Naive thymus-derived CD4-positive, alpha-beta T cell (primary cell): Measurements from ENCODE around the gene OSBPL10. TPM values are rescaled to one million over a fixed set of nuclear protein-coding genes. Genes with fewer than 3 reads are reported as not detected.

ENCODE experiments used
- ATAC-seq: fragments of 150-1000 bp; cut with Tn5 transposase; 2 replicates; pipeline ENCODE4 v1.10.0; 2021; ENCODE audit warnings: mild to moderate bottlenecking, moderate library complexity
- CTCF ChIA-PET: fragments of 350-600 bp; sonication (Branson Sonifier 250); formaldehyde crosslinking; loops from one replicate; lab custom pipeline; 2021; ENCODE audit warnings: antibody characterized with exemption; lab: Charles Lee
- POLR2A ChIA-PET: fragments of 350-600 bp; sonication (Branson Sonifier 250); formaldehyde crosslinking; loops from one replicate; lab custom pipeline; 2021; ENCODE audit warnings: antibody characterized with exemption, inconsistent platforms; lab: Charles Lee
- DNase-seq, 9 donors: peaks; one replicate each; pipeline versions ENCODE4 v3.0.0 to v3.0.0-alpha.2; 2020 to 2022; ENCODE audit warnings: mixed read lengths in 1 of 9
- H3K27ac ChIP-seq: one replicate; pipeline ENCODE4 v1.7.0; 2013; ENCODE audit warnings: mild to moderate bottlenecking, low read depth, low read length, moderate library complexity
- H3K27me3 ChIP-seq, 2 donors: one replicate each; pipeline ENCODE4 v1.7.0; 2013; ENCODE audit warnings: low read length in 2 of 2, mild to moderate bottlenecking in 2 of 2, moderate library complexity in 2 of 2; ENCODE audit not compliant: control insufficient read depth in 2 of 2, insufficient read depth in 2 of 2
- H3K36me3 ChIP-seq, 3 experiments: 1 replicate in 2 of 3; 2 replicates in 1 of 3; pipeline ENCODE4 v1.7.0; 2013; ENCODE audit warnings: low read length in 3 of 3, mild to moderate bottlenecking in 3 of 3, moderate library complexity in 1 of 3; ENCODE audit not compliant: insufficient read depth in 3 of 3, control insufficient read depth in 2 of 3
- H3K4me1 ChIP-seq, 2 donors: one replicate each; pipeline ENCODE4 v1.7.0; 2013; ENCODE audit warnings: low read length in 2 of 2, mild to moderate bottlenecking in 2 of 2, moderate library complexity in 1 of 2; ENCODE audit not compliant: control insufficient read depth in 2 of 2, insufficient read depth in 2 of 2
- H3K4me3 ChIP-seq: 2 replicates; pipeline ENCODE4 v1.7.0; 2013; ENCODE audit warnings: mild to moderate bottlenecking, low read length
- H3K9me3 ChIP-seq, 3 experiments: 1 replicate in 2 of 3; 2 replicates in 1 of 3; pipeline ENCODE4 v1.7.0; 2013; ENCODE audit warnings: low read length in 3 of 3; ENCODE audit not compliant: control insufficient read depth in 2 of 3
- H3K27ac Mint-ChIP-seq, 9 donors: one replicate each; pipeline ENCODE4 v1.8.0; 2020 to 2022; ENCODE audit warnings: mixed read lengths in 9 of 9, mild to moderate bottlenecking in 8 of 9, moderate library complexity in 5 of 9, inconsistent platforms in 2 of 9
- H3K27me3 Mint-ChIP-seq, 5 donors: one replicate each; pipeline ENCODE4 v1.8.0; 2021 to 2022; ENCODE audit warnings: mixed read lengths in 5 of 5, mild to moderate bottlenecking in 1 of 5
- H3K36me3 Mint-ChIP-seq, 5 donors: one replicate each; pipeline ENCODE4 v1.8.0; 2020 to 2022; ENCODE audit warnings: mixed read lengths in 5 of 5, mild to moderate bottlenecking in 3 of 5, inconsistent platforms in 1 of 5
- H3K4me1 Mint-ChIP-seq, 7 donors: one replicate each; pipeline ENCODE4 v1.8.0; 2020 to 2022; ENCODE audit warnings: mixed read lengths in 7 of 7, mild to moderate bottlenecking in 3 of 7, inconsistent platforms in 1 of 7
- H3K4me3 Mint-ChIP-seq, 10 donors: one replicate each; pipeline ENCODE4 v1.8.0; 2020 to 2022; ENCODE audit warnings: mild to moderate bottlenecking in 10 of 10, mixed read lengths in 10 of 10, moderate library complexity in 6 of 10, inconsistent platforms in 2 of 10
- H3K9me3 Mint-ChIP-seq, 11 donors: one replicate each; pipeline ENCODE4 v1.8.0; 2020 to 2022; ENCODE audit warnings: mixed read lengths in 11 of 11, mild to moderate bottlenecking in 4 of 11, inconsistent platforms in 1 of 11, moderate library complexity in 1 of 11
- intact Hi-C, 2 donors: fragments of 100-400 bp; cut with micrococcal nuclease; formaldehyde crosslinking; loops; one replicate each; pipeline ENCODE4 v1.15.1; 2023
- polyA plus RNA-seq, 2 donors: library from polyadenylated mRNA; unstranded; fragments of 300-500 nt; fragmentation: Illumina TruSeq; gene quantifications; one replicate each; pipeline ENCODE4 v1.2.3, GENCODE V29; 2021
- total RNA-seq, 6 experiments: library from RNA in 5 of 6; stranded (reverse) in 5 of 6; gene quantifications; 1 replicate in 5 of 6; 2 replicates in 1 of 6; pipeline ENCODE4 v1.2.3 and lab custom pipeline; 2021 to 2026

OSBPL10 gene
- total and polyA plus RNA-seq, 7 experiments from 2014 or later = 0.15 to 6.8 (median 0.59) TPM

GRCh38 chr3:31709005-31709404, 272.1 kb downstream of the OSBPL10 start:
- Histone ChIP-seq H3K9me3 (no peaks in the 10 kb centered on the region), H3K36me3 (no peaks in the 10 kb centered on the region), H3K27ac (no peak overlapping the region), H3K27me3 (peaks cover 0 to 3% of the 10 kb centered on the region in 2 donors), H3K4me3 (no peak overlapping the region), H3K4me1 (no peaks in the 10 kb centered on the region)
- ATAC-seq (no peak), DNase-seq (no peak)
- H3K4me3 Mint-ChIP-seq = no peak overlapping the region
- intact Hi-C loops = no loop called here
- ChIA-PET CTCF (no interaction called here), POLR2A (no interaction called here)
- no peak overlapping the region for H3K27ac Mint-ChIP-seq
- H3K4me1 Mint-ChIP-seq = peaks cover 0 to 7% (median 0%) of the 10 kb centered on the region in 7 donors
- H3K27me3 Mint-ChIP-seq = peaks cover 0 to 12% (median under 1%) of the 10 kb centered on the region in 5 donors
- peaks cover 0 to 5% (median 2%) of the 10 kb centered on the region in 11 donors for H3K9me3 Mint-ChIP-seq
- H3K36me3 Mint-ChIP-seq = peaks cover 0 to 6% (median 0%) of the 10 kb centered on the region in 5 donors

GRCh38 chr3:31707286-31707685, 273.8 kb downstream of the OSBPL10 start:
- Histone ChIP-seq H3K4me1 (no peaks in the 10 kb centered on the region), H3K27ac (no peak overlapping the region), H3K9me3 (no peaks in the 10 kb centered on the region), H3K36me3 (no peaks in the 10 kb centered on the region), H3K4me3 (no peak overlapping the region), H3K27me3 (peaks cover 0 to 3% of the 10 kb centered on the region in 2 donors)
- H3K27ac Mint-ChIP-seq = no peak overlapping the region
- H3K4me3 Mint-ChIP-seq = no peak overlapping the region
- POLR2A ChIA-PET = no interaction called here
- H3K4me1 Mint-ChIP-seq = peaks cover 0 to 7% (median 0%) of the 10 kb centered on the region in 7 donors
- CTCF ChIA-PET = no interaction called here
- peaks cover 0 to 25% (median 3%) of the 10 kb centered on the region in 5 donors for H3K27me3 Mint-ChIP-seq
- H3K36me3 Mint-ChIP-seq = peaks cover 0 to 4% (median 0%) of the 10 kb centered on the region in 5 donors
- ATAC-seq = no peak
- DNase-seq = no peak
- H3K9me3 Mint-ChIP-seq = peaks cover 0 to 2% (median 0%) of the 10 kb centered on the region in 11 donors
- intact Hi-C loops = no loop called here

- CTCF ChIA-PET = no interaction called here
- intact Hi-C loops = no loop called here
- DNase-seq (no peak), ATAC-seq (no peak)
- H3K9me3 Mint-ChIP-seq = no peaks in the 10 kb centered on the region
- peaks cover 0 to 4% (median 0%) of the 10 kb centered on the region in 5 donors for H3K36me3 Mint-ChIP-seq
- POLR2A ChIA-PET = no interaction called here
- Histone ChIP-seq H3K4me3 (no peak overlapping the region), H3K27me3 (peaks cover 0 to 3% of the 10 kb centered on the region in 2 donors), H3K36me3 (no peaks in the 10 kb centered on the region), H3K9me3 (no peaks in the 10 kb centered on the region), H3K4me1 (no peaks in the 10 kb centered on the region), H3K27ac (no peak overlapping the region)
- peaks cover 0 to 29% (median 8%) of the 10 kb centered on the region in 5 donors for H3K27me3 Mint-ChIP-seq
- H3K4me1 Mint-ChIP-seq = peaks cover 0 to 7% (median 0%) of the 10 kb centered on the region in 7 donors
- H3K4me3 Mint-ChIP-seq = no peak overlapping the region
- no peak overlapping the region for H3K27ac Mint-ChIP-seq
These were observed 275.3 kb downstream of the OSBPL10 start for GRCh38 chr3:31705736-31706135.

- intact Hi-C loops = no loop called here
- no peaks in the 10 kb centered on the region for H3K9me3 Mint-ChIP-seq
- DNase-seq (no peak), ATAC-seq (peak; percentile 49)
- Histone ChIP-seq H3K36me3 (no peaks in the 10 kb centered on the region), H3K9me3 (no peaks in the 10 kb centered on the region), H3K27me3 (peaks cover 0 to 3% of the 10 kb centered on the region in 2 donors), H3K4me1 (no peaks in the 10 kb centered on the region), H3K4me3 (no peak overlapping the region), H3K27ac (no peak overlapping the region)
- H3K36me3 Mint-ChIP-seq = peaks cover 0 to 4% (median 0%) of the 10 kb centered on the region in 5 donors
- ChIA-PET CTCF (no interaction called here), POLR2A (no interaction called here)
- peaks cover 0 to 29% (median 8%) of the 10 kb centered on the region in 5 donors for H3K27me3 Mint-ChIP-seq
- H3K27ac Mint-ChIP-seq = no peak overlapping the region
- H3K4me1 Mint-ChIP-seq = peaks cover 0 to 7% (median 0%) of the 10 kb centered on the region in 7 donors
- H3K4me3 Mint-ChIP-seq = peak overlapping the region in 1 of 10 donors; percentile 1
These were observed 276.4 kb downstream of the OSBPL10 start for GRCh38 chr3:31704591-31705179.

- Histone ChIP-seq H3K4me3 (no peak overlapping the region), H3K9me3 (no peaks in the 10 kb centered on the region), H3K4me1 (no peaks in the 10 kb centered on the region), H3K27ac (no peak overlapping the region), H3K27me3 (peaks cover 0 to 3% of the 10 kb centered on the region in 2 donors), H3K36me3 (no peaks in the 10 kb centered on the region)
- ATAC-seq (no peak), DNase-seq (no peak)
- Mint-ChIP-seq H3K27ac (no peak overlapping the region), H3K27me3 (peaks cover 0 to 29% (median 8%) of the 10 kb centered on the region in 5 donors), H3K4me1 (peaks cover 0 to 7% (median 0%) of the 10 kb centered on the region in 7 donors), H3K36me3 (peaks cover 0 to 4% (median 0%) of the 10 kb centered on the region in 5 donors), H3K4me3 (no peak overlapping the region), H3K9me3 (no peaks in the 10 kb centered on the region)
- intact Hi-C loops = no loop called here
- CTCF ChIA-PET = no interaction called here
- POLR2A ChIA-PET = no interaction called here
These were observed 276.9 kb downstream of the OSBPL10 start for GRCh38 chr3:31704156-31704555.

- H3K27ac ChIP-seq = no peak overlapping the region
- H3K4me3 Mint-ChIP-seq = no peak overlapping the region
- peaks cover 0 to 6% (median 0%) of the 10 kb centered on the region in 5 donors for H3K36me3 Mint-ChIP-seq
- intact Hi-C loops = no loop called here
- peaks cover 0 to 7% (median 0%) of the 10 kb centered on the region in 7 donors for H3K4me1 Mint-ChIP-seq
- ATAC-seq (no peak), DNase-seq (no peak)
- H3K9me3 ChIP-seq = no peaks in the 10 kb centered on the region
- no peaks in the 10 kb centered on the region for H3K4me1 ChIP-seq
- peaks cover 0 to 3% of the 10 kb centered on the region in 2 donors for H3K27me3 ChIP-seq
- H3K9me3 Mint-ChIP-seq = peaks cover 0 to 5% (median 0%) of the 10 kb centered on the region in 11 donors
- ChIA-PET POLR2A (no interaction called here), CTCF (no interaction called here)
- peaks cover 0 to 29% (median 8%) of the 10 kb centered on the region in 5 donors for H3K27me3 Mint-ChIP-seq
- no peak overlapping the region for H3K4me3 ChIP-seq
- H3K27ac Mint-ChIP-seq = no peak overlapping the region
- H3K36me3 ChIP-seq = no peaks in the 10 kb centered on the region
These were observed 279.8 kb downstream of the OSBPL10 start for GRCh38 chr3:31701286-31701685.
